ENCODE data around the gene TMEM108.

Gene TMEM108

DNA sequence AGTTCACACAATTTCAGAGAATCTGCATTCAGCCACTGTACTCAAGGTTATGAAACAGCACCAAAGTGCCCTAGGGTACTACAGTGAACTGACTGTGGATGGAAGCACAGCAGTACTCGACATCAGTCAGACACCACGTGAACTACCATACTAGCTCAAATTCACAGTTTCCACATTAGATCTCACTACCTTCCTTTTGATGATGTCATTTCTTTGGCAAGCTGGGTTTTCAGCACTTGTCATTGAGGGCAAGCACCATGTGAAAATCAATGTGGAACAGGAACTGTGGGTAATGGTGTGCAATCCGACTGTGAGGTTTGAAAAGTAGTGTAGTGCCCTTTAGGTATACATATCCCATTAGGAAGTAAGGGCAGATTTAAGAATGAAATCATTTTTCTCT, 251.1 kb downstream of the TMEM108 start:
- no peak for DNase-seq

DNA sequence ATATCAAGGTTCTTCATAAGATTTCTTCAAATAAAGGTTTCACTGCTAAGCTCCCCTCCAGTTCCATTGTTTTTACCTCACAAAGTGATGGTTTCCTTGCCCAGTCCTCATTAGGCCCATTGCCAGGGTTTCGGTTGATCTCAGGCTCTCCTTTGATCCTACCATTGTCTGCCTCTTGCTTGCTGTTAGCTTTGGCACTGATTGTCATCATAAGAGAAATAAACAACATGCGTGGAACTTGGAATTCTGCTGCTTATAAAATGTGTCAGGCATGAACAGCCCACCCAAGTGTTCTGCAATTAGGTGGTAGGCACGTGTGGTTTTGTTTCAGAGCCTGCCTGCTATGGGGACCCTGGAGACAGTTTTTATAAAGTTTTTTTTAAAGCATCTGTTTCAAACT, 254.1 kb downstream of the TMEM108 start:
- no peak for DNase-seq

DNA sequence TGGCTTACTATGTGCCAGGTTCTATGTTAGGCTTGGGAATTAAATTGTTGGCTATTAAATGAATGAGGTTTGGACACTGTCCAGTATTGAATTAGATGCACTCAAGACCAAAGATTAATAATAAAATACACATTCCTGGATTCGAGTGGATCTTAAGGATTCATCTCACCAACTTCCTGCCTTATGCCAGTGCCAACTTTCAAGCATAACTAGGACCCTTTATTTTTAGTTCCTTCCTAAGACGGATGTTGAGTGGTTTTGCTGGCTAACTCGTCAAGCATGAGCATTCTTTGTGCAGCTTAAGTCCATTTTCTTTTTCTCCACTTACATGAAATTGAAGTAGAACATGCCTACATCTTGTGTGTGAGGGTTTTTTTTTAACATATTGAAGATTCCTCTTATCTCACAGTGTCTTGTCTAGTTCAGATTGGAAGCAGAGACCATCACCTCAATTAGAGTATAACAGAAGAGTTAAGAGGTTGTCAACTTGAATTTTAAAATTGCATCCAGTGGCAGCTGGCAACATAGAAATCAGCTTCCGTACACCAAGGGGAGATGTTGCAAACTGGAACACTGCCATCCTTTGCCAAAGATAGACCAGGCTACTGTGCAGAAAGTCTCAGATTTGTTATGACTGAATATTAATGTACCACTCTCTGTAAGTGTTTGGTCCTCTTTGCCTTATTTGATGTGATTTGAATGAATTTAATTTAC, 255.4 kb downstream of the TMEM108 start:
- DNase-seq: no peak

DNA sequence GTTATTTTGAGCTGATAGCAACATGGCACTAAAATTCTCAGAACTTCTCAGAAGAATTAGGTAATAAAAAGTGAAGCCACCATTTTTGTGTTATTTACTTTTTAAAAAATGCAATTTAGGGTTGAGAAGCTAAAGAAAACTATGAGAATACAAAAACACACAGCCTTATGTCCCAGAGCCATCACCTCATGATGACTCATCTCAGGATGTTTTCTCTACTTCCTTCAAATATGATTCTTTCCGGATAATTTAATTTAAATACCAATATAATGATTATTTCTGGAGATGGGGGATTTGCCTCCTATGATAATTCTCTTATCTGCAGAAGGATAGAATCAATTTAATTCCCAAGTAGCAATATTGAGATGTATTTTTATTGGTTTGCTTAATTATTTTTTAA, 256.1 kb downstream of the TMEM108 start:
- DNase-seq: no peak

DNA sequence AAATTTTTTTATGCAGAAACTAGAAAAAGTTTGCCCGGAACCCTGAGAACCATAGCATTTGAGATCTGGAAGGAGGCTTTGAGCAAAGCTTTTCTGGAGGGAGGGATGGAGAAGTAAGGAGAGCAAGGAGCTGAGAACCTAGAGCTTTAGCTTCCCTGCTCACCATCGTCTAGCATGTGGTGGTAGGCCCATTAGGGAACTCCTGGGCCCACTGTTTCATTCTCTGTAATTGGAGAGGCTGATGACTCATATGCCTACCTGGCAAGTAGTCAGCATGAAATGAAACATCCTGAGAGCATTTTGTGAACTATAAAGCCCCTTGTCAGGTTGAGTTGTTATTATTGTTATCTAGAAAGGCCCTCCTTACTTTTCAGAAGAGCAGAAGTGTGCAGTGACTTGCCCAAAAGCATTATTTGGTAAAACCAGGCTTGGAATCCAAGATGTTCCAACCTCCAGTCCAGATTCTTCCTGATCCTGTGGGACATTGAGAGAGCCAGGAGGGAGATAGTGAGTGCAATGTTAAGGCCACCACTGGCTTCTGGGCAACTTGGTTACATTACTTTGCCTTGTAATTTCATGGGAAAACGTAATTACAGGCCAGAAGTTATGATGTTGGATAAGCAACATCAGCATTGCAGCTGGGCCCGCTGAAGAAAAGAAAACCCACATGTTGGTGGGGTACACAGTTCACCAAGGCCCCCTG, 257.2 kb downstream of the TMEM108 start:
- no peak for DNase-seq

DNA sequence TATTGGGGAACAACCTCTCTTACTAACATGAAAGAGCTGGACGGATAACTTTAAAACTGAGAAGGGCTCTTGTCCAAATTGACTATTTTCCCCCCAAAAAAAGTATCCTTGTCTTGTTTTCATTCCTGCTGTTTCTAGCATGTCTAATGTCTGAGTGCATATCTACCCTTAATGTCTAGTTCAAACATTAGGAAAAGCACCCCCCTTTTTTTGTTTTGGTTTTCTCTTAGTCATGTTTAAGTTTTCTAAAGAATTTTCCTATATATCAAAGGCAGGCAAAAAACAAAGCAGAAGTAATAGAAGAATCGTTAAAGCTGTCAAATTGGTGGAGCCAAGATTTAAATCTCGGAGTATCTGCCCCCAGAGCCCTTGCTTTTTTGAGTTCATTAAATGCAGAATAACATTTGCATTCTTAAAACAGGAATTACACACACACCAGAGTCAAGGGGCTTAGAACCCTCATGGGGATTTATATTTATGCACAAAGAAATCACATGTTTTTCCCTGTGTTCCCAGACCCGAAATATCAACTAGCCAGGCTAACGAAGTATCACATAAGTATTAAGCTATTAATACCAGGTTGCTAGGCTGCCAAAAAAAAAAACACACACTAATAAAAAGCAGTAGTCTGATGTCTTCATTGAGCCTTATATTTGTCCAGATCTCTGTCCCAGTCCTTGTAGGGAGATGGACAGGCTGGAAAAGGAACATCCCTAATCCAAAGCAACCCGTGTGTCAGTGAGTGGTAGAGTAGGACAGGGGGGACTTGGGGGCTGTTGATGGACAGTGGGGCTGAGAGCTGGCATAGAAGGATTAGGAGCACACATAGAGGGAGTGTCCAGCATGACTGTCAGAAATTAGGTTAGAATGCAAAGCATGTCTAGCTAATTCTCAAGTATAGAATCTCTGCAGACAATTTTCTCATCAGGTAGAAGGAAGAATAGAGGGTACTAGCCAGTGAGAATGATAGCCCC, 258.0 kb downstream of the TMEM108 start:
- DNase-seq: no peak

DNA sequence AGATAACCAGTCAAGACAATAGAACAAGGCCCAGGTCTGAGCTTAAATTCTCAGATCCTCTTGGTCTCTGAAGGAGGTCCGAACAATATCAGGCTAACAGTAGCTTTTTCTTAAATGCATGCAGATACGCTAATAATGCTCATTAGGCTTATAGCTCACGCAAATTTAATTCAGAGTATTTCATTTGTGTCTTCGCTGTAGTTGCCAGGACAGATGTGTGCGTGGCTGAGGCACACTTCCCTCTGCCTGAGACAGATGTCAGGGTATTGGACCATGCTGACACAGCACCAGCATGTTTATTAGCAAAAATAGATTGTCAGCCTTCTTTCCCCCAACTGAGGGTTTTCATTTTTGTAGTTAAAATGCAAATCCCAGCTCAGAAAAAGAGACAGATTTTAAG, 258.8 kb downstream of the TMEM108 start:
- no peak for DNase-seq

DNA sequence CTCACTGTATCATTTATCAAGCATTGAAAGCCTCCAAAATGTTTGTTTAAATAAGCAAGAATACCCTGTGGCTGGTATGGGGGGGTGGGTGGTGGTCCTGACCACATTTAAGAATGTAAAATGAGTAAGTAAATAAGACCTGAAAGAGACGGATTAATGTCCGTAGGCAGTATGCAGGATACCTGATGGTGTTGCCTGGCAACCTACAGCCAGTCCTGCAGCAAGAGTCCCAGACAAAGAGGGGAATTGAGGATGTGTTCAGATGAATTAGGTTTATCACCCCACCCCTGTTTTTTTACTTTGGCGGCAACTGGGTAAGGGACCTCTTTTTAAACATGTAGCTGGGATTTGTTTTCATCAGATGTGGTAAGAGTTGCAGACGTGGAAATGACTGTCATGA, 261.9 kb downstream of the TMEM108 start:
- DNase-seq: no peak

DNA sequence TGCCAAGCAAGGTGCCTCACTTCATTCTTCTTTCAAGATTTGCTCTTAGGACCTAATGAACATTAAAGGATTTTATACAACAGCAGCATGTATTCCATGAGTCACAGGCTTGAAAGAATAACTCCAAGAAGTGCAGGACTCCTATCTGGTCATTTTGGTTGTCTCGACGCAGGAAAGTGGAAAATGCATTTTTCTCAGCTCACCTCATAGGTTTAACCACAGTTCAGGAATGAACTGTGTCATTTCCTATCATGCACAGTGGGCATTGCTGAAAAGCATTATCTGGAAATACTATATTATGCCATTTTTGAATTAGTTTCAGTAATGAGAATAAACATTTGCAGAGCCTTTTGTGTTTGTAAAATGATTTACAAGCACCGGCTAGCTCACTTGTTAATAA, 263.0 kb downstream of the TMEM108 start:
- DNase-seq: no peak

DNA sequence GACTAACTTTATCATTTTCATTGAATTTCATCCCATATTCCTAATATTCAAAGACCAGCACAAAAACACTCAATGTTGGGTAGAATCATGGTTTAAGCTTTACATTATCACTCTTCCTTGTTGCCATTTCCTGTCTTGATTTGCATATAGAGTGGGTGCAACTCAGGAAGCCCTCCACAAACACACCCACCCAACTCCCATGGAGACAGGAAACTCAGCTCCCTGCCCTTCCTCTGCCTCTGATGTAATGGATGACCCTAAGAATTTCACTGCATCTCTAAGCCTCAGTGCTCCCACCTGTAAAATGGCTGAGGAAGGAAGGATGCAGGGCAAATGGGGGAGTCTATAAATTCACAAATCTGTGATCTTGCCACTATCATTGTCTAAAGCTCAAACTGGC, 263.5 kb downstream of the TMEM108 start:
- DNase-seq: no peak

DNA sequence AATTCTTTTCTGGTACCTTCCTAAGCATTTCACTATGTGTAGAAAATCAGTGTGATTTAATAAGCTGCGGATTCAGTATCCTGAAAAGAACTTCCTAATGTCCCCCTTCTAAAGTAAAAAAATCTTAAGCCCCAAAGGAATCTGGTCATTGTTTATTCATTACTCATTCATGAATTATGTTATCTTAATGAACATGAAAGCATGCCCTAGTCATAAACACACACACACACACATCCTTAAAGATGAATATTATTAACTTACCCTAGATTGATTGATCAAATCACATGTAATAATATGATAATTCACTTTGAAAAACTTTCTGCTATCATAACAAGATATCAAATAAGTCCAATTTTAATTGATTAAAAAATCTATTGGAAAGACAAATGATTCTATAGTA, 265.2 kb downstream of the TMEM108 start:
- DNase-seq: no peak

DNA sequence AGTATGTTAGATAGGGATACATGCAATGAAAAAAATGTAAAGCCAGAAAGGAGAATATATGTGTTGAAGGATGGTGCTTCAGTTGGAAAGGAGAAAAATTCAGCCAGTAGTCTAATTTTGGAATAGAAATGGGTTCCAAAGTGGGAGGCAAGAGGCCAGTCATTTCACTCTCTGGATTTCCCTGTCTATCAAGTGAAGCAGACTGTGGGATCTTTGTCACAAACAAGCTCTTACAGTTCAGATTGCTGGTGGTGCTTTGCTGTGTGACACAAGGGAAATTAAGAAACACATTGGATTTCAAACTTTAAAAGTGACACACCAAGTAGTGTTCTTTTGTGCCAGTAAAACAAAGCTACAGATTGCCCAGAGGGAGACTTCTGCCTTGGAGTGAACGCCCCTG, 279.7 kb downstream of the TMEM108 start:
- DNase-seq: no peak

DNA sequence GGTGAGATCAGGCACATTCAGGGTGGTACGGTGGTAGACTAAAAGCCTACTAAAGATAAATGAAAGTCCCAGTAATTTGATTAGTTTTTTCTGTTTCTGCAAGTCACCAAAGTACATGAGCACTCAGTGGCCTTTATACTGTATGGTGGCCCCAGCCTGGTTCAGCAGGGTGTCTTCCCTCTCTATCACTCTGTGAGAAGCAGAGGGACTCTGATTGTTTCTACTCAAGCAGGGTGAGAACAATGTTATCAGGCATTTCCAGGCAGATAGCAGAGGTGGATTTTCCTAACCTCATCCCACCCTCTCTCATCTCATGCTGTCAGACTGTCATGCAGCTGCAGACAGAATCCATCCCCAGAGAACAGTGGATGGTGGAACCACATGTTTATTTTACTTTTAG, 290.2 kb downstream of the TMEM108 start:
- no peak for DNase-seq

DNA sequence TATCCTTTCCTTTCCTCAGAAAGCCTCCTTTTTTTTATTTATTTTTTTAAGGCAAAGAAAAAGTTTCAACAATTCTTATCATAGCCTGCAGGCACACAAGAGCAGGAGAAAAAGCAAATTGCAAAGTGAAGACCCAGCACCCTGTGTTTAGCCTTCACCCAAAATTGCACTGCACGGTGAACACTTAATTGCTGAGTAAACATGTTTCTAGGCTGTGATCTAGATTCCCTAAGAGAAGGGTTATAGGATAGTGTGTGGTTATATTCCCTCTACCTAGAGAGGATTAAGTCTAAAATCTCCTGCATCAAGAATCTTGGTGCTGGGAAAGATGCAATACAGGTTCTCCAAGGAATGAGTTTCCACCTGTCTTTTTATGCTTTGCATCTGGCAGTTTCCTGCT, 291.4 kb downstream of the TMEM108 start:
- DNase-seq: no peak

DNA sequence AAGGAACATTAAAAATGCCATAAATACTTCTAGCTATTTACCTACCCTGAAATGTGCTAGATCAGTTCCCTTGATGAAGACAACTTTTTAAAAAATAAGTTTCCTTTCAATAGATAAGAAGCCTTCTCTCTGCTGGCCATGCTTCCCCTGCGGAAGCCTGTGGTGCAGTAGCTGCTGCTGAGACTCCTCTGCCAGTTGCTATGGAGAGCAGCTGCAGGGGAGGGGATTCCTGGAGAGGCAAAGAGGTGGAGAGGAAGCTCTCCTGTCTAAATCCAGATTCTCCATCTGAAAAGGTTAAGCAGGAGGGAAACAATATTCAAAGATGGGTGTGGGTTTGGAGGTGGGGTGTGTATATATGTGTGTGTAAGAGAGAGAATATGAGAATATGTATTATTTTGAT, 291.9 kb downstream of the TMEM108 start:
- DNase-seq: no peak

DNA sequence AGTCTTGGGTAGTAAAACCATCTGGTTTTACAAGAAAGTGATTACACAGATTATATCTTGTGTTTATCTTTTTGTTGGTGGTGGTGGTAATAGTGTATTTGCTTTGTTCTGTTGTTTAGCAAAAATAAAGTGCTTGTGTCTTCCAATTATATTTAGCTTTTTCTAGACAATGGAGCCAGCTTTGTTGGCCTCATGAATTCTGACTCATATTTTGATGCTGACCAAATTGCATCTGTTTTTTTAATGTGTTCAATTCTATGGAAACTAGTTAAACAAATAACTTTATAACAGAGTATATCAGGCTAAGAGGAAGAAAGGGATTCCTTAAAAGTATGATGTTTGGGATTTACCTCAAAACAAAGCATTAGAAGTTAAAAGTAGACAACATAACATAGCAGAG, 292.3 kb downstream of the TMEM108 start:
- DNase-seq: no peak

DNA sequence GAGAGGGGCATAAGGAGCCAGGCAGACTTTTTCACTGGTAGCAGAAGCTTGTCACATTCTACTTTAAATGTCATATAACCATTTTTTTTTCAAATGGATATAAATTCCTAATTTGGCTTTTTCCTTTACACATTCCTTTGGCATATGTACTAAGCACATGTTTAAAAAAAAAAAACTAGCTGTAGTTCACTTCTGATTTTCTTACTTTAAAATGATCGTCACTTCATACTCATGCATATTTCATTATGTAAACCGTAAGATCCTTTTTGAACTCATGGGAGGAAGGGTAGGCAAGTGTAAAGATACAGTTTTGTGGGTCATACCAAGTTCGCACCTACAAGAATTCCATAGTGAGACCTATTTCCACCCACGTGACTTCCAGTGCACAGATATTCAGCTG, 316.5 kb downstream of the TMEM108 start:
- DNase-seq: no peak

DNA sequence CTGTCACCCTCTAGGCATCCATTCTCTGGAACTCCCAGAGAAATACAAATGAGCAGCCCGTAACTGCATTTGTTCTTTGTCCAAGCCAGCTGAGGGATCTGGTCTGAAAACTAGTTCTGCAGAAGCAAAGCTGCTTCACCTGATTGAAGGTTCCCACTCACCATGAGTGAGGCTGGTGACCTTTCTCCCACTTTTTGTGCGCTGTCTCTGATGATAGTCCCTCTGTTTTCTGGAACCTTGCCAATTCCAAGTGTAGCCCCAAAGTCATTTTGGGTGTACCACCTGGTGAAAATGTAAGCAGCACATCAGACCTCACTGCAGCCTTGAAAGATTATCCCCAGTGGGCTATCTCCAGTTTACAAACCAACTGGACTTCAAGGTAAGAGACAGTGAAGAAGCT, 322.3 kb downstream of the TMEM108 start:
- DNase-seq: no peak

DNA sequence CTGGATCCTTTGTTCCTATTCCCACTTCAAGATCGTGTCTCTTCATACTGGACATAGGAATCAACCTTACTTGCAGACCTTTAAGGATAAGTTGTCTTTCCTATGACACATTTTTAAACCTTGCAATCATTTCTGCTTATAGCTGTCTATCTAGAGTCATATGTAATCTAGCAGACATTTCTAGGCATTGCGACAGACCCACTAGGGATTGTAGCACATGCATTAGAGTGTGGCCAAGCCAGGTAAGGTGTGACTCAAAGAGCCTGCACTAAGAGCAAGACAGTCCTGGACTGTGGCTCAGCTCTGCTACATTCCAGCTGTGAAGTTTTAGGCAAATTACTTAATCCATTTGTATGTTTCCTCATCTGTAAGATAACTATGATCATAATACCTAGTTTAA, 322.8 kb downstream of the TMEM108 start:
- DNase-seq: no peak

DNA sequence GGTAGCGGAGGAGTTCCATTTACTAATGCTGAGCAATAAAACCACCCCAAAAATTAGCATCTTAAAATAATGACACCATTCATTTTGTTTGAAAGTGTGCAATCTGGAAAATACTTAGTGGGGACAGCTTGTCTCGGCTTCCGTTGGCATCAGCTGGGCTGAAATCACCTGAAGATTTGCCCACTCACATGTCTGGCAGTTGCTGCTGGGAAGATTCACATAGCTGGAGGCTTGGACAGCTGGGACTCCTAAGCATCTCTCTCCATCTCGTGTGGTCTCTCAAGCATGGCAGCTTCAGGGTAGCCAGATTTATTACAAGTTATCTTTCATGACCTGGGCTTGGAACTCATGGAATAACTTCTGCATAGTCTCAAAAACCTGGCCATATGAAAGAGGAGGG, 323.2 kb downstream of the TMEM108 start:
- DNase-seq: no peak

DNA sequence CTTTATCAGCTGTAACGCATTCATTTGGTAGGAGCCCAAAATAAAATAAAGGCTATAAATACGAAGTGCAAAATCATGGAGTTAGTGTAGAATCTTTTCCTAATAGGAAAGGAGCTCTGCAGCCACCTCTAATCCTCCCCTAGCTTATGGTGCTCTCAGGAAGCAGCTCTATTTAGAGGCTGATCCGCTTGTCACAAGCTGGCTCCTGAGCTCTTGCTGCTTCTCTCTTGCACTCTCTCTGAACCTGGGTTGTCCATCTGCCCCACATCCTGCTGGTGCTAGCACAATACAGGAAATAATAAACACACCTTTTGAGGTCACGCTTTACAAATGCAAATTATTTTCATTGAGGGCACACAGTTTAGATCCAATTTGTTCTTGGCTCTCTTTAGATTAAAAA, 324.3 kb downstream of the TMEM108 start:
- no peak for DNase-seq

DNA sequence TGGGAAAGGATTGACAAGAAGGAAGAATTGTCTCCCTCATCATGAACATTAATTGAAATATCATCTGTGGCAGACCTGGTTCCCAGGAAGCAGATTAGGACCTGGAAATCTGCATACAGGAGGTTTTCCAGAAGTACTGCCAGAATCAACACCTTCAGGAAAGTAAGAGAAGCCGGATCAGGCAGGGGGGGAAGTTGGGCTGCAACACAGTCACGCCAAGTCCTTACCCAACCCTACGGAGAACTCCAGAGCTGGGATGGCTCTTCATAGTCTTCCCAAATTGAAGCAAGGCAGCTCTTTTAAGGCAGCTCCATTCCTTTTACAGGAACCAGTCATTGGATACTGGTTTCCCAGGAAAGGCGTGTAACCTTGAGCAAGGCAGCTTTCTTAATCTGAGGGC, 326.5 kb downstream of the TMEM108 start:
- DNase-seq: no peak

DNA sequence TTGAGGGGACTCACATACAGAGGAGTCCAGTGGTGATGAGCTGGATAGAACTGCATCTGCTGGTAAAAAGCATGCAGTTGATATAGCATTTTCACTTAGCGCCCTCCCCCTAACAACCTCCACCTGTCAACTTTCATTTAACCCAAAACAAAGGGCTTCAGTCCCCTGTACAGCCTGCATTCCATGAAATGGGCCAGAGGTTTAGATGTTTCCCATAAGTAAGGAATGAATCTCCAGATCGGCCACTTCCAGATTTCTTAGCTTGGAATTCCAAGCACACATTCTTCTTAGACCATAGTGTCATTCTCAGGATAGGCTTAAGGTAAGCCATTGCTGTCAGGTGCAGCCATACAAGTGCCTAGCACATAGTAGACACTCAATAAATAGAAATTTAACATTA, 328.7 kb downstream of the TMEM108 start:
- DNase-seq: no peak

DNA sequence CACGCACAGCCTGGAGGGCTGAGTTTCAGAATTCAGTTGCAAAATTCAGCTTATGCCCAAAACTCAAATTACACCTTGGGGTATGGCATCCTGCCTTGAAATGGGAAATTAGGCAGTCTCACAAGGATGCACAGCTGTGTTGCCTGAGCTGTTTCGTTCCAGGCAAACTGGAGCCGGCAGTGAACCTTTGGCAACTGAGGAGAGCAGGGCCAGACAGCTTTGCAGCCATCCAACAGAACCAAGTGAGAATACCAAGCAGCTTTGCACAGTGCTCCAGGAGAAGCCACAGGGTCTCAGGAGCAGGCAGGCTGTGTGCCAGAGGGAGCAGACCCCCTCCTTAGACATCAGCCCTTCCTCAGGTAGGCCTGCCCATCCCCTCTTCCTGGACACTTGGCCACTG, 329.2 kb downstream of the TMEM108 start:
- no peak for DNase-seq

Measured in activated naive CD4-positive, alpha-beta T cell treated with Interleukin-2 at 50 U/mL for 16 hours (primary cell).